ENCODE data around the gene EFCAB8.
A peak's percentile ranks its signal among the peaks of the same experiment; 100 is the strongest.

The EFCAB8 gene, protein sequence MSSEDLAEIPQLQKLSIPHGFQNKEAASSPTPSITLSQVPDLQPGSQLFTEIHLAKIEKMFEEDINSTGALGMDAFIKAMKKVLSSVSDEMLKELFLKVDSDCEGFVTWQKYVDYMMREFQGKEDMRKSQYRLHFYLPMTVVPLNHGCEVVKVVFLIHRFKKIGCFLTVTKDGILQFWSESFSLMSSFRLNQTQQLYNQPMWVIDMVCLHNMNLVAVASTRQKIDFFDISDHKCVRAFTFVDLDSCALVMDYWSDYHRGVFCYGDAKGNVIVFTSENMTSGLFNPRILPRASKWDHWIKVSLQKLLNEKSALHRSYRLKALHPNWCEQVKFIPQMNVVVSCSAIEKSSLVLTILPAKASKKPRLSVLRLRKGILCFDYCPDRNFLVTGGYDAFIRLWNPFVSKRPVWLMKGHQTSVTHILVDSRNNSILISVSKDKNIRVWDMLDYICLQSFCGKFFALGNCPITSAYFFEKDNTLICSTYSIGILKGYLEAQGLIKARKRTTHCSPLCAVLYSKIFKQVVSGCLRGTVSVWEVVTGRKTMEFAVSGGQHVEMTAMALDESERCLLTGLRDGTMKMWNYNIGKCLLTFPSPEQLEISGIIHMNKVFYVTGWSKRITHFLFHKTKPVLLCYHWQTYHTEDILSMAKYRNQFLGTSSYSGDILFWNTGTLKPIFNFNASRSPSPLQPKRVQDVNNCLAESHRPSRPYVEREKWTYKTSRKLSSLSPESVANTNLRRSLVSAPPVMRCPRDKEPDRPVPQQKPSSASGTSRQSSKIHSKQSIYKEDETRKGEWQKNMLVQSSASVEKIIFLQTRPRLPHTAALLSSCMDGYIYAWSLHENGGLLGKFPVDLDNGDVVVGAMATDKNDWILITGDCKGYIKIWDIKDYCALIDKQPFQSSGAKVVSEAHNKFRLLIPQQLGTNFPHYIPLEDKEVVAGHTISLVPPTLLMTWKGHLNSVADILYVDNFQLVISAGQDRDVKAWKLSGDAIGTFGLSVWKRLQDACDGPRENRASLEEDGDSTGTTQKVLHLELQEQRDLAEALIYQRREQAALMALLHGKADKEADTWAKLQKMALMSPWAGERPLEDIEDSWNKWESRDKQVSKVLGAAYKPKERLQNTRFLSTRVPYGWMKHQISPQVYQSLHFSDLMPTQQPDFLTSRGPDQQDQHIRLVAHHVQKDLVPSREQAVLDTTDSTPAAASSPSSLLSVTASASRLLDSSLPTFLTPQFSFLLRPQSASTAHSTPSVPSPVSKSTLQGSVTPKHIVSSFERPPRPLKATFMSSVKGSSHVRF

DNA sequence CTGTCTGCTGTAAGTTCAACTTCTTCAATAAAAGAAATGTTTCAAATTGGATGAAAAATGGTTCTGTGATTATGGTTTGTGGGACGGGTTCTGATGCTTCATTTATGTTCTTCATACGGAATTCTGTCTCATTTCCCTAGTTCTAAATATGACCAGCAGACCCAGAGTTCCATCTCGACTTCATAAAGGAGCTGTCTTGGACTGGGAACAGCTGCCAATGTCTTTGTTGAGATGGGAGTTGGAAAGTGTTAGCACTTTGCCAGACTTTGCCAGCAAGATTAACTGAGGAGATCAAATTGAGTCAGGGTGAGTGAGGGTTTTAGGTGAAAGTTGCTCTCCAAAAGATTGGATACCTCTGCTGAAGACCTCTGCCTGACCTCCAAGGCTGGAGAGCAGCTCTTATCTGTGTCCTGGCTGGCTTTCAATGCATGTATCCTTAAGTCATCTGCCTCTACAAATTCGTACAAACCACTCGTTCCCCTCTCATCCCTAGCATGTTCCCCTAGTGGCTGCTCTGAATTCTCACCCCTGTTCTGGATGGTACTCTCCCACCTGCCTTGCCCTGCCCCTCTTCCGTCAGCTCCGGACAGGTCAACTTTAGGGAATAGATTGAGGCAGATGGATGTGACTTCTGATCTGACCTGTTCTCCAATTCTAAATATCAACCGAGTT is at the start of gene EFCAB8:
Gene EFCAB8, plus strand, starts transcription at position 223 of the 672 bp plus-strand sequence. CDS start 4,870 bp downstream, outside the sequence.
- DNase-seq (ENCODE audit: low read depth in 2 of 2) = no peak

DNA sequence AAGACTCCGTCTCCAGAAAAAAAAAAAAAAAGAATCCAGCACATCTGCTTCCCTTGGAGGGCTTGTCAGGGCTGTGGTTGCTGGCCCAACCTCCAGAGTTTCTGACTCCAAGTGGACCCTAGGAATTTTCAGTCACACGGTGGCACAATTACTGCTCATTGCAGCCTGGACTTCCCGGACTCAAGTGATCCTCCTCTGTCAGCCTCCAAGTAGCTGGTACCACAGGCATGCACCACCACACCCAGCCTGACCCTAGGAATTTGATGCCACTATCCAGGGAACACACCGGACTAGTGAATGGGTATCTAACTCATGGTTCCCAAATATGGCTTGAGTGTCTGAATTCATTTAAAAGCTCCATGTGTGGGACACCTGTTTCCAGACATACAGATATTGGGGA is 48.8 kb upstream of the EFCAB8 start:
- DNase-seq (ENCODE audit: low read depth in 2 of 2) = no peak

DNA sequence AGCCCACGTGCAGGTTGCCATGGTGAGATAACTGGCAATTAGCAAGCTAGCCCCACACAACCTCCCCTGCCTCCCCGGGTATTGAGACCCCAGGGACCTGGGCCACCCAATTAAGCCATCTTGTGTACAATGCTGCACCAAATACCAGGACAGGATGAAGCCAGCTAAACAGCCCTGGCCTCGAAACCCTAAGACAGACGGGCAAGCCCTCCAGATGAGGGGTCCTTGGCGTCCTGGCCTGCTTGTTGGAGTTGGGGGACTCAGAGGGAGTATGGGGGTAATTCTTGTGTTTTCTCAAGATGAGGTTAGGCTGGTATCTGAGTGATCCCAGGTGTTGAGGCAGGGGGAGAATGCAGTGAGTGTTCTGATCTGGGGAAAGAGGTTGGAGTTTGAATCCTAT is 47.8 kb upstream of the EFCAB8 start:
- no peak for DNase-seq (ENCODE audit: low read depth in 2 of 2)

DNA sequence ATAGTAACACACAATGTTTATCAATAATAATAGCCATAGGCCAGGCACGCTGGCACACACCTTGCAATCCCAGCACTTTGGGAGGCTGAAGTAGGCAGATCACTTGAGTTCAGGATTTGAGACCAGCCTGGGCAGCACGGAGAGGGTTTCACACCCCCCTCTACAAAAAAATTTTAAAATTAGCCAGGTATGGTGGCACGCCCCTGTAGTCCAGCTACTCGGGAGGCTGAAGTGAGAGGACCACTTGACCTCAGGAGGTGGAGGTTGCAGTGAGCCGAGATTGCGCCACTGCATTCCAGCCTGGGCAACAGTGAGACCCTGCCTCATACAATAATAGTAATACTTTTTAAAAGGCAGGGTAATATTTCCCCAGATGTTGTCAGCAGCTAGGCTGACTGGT is 46.8 kb upstream of the EFCAB8 start:
- DNase-seq (ENCODE audit: low read depth in 2 of 2) = no peak

DNA sequence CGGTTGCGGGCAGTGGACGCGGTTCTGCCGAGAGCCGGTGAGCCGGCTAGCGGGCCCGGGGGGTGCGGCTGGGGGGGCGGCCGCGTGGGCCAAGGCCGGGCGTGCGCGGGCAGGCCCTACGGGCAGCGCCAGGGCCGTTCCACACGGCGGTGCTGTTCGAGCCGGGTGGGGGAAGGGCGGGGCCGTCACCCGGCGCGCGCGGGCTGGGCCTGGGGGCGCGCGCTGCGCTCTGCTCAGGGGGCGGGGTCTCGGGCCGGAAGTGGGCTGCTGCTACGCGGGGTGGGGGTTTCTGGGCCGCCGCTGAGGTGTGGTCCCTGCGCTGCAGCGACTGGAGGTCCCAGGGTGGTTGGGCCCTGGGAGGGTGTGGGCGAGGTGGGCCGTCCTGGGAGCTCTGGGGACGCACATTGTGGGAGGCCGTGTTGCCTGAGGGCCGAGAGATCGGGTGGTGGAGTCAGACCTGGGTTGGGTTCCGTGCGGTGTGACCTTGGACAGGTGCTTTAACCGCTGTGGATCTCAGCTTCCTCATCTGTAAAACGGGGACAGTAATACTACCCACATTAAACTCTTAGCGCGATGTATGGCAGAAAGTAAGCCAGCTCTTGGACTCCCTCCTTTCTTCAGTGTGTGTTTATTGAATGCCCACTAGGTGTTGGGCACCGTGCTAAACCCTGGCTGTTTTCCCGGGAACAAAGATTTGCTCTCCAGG is 38.6 kb upstream of the EFCAB8 start:
- DNase-seq (ENCODE audit: low read depth in 2 of 2) = peak; percentile 66 to 73

DNA sequence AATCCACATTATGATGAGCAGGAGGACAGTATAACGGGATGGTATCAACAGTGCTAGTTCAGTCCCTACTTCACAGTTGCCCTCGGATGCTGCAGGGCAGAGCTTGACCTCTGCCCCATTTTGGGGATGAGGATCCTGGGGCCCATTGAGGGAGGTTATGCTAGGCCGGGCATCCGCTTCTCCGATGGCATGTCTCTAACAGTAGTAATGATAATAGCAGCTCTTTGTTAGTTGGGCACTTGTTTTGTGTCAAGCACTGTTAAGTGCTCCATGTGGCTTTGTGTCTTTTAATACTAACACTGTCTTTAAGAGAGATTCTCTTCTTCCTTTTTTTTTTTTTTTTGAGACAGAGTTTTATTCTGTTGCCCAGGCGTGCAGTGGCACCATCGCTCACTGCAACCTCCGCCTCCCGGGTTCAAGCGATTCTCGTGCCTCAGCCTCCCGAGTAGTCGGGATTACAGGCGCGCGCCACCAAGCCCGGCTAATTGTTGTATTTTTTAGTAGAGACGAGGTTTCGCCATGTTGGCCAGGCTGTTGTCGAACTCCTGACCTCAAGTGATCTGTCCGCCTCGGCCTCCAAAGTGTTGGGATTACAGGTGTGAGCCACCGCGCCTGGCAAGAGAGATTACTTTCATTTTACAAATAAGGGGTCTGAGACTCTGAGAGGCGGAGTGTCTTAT is 37.9 kb upstream of the EFCAB8 start:
- no peak for DNase-seq (ENCODE audit: low read depth in 2 of 2)

DNA sequence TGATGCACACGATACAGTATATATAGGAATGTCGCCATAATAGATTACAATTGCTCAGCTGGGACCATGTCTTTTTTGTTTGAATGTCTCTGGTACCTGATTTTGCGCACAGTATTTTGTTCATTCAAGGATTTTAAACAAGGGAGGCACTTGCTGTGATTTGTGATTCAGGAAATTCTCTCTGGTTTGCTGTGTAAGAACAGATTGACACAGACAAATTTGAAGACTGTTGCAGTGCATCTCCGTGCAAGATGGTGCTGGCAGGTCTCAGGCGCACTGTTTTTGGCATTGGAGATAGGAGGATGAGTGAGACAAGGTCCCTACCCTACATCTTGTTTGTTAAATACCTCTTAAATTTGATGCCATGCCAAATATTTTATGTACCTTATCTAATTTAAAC is 36.5 kb upstream of the EFCAB8 start:
- DNase-seq (ENCODE audit: low read depth in 2 of 2) = no peak

DNA sequence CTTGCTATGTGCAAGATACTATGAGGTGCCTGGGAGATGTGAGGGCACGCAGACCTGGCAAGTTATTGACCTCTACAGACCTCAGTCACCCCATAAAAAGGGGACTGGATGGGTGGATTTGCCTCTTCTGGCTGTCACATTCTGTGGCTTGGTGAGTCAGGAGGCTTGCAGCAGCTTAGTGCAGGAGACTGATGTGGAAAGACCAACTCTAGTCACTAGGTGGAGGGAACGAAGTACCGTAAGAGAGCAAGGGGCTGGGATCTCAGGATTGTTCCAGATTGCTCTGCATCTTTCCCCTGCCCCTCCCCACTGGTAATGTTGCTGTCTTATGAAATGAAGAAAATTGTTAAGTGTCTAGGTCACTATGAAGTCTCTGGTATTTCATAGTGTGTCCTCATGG is 35.6 kb upstream of the EFCAB8 start:
- no peak for DNase-seq (ENCODE audit: low read depth in 2 of 2)

DNA sequence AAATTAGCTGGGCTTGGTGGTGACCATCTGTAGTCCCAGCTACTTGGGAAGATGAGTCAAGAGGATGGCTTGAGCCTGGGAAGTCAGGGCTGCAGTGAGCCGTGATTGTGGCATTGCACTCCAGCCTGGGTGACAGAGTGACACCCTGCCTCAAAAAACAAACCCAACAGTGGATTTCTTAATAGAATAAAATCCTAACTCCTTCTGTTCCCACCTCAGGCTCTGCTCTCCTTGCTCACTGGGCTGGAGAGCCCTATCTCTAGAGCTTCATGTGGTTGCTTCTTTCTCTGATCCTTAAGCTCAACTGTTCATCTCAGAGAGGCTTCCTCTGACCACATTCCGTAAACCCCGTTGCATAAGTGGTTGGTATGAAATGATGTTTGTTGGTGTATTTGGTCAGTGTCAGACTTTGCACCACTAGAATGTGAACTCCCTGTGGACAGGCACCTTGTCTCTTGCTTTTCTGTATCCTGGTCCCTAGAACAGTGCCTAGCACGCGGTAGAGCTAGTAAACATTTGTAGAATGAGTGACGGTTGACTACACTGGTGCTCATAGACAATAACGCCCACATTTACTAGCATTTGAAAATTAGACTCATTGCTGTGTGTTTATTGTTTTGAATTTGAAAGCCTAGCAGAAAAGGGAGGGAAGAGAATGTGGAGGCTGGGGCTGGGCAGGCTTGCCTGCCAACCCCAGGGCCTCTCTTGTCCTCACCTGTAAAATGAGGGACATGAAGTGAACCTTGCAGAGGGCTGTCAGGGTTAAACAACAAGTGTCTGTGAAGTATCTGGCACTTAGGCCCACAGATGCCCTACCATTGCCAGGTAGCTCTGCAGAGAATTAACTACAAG is 34.8 kb upstream of the EFCAB8 start:
- no peak for DNase-seq (ENCODE audit: low read depth in 2 of 2)

DNA sequence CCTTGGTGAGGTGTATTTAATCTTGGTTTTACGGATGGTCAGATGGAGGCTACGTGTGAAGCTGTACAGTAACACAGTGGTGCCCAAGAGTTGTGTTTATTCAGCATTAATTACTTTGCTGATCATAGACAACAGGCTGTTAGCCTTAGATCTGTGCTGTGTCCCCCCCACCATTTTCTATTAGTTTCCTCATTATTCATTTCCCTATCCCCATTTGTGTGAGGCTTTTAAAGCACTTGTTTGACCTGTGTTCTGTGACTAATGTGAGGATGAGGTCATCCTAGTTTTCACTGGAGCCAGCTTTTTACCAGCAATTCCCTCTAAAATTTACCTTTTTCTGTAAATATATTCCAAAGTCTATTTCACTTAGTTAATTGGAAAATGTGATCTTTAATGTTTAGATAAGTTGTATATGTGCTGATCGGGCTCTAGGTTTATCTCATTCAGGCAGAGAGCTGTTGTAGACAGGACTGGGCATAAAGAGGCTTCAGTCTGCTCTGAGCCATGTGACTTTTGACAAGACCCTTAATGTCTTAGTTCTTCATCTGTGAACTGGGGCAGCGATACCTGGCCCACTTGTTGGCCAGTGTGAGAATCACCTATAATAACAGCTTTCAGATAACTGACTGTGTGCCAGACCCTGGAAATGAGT is 30.6 kb upstream of the EFCAB8 start:
- DNase-seq (ENCODE audit: low read depth in 2 of 2) = no peak

DNA sequence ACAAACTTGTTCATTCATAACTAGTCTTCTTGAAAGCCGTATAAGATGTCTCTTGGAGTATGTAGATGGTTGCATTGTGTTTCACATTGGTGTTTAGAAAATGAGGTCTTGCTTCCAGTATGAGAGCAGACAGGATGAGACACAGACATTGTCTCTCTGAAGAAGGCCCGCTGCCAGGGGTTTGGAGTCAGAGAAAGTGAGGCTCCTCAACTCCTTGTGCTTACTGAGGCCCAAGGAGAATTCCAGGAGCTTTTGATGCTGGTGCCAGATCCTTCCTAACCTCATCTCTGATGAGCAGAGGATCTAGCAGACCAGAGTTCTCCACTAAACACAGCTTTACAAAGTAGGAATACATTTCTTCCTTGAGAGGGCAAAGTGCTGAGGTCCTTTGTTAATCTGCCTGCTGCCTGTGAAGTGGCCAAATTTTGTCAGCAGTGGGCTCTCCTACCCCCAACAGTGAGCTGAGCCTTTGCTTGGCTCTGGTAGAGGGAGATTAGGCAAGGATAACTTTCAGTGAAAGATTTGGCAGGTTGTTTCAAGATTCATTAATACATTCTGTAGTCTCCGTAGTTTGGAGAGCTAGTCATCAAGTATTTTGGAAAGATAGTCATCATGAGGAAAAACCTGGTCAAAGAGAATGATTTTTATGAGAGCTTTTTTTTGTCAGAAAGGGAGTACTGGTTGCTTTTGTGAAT is 29.3 kb upstream of the EFCAB8 start:
- DNase-seq (ENCODE audit: low read depth in 2 of 2) = no peak

DNA sequence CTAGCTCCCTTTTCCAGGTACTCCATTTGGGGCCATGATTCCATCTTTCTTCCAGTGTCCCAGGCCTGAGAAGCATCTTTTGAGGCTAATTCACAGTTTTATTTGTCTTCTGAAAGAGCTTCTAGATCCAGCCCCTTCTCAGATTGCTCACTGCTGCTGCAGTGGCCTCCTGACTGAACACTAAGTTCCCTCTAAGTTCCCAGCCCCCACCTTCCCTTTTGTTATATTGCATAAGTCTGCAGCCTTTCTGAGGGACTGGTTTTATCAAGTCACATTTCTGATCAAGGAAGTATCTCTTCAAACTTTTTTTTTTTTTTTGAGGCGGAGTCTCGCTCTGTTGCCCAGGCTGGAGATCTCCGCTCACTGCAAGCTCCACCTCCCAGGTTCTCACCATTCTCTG is 28.3 kb upstream of the EFCAB8 start:
- no peak for DNase-seq (ENCODE audit: low read depth in 2 of 2)

DNA sequence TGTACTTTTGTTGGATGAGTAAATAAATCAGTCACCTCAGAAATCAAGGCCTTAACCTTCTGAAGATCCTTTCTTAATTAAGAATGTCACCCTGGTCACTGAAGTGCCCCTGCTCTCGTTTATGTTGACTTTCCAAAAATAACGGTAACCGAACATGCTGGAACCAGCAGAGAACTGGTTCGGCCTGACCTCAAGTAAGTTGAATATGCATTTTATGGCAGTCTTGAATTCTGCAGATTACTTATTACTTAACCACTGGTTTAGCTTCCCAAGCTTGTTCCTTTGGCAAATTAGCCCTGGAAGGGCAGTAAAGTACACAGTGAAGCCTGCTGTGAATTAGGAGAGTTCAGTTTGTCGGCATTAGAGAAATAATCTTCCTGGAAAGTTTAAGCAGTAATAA is 26.7 kb upstream of the EFCAB8 start:
- DNase-seq (ENCODE audit: low read depth in 2 of 2) = no peak

DNA sequence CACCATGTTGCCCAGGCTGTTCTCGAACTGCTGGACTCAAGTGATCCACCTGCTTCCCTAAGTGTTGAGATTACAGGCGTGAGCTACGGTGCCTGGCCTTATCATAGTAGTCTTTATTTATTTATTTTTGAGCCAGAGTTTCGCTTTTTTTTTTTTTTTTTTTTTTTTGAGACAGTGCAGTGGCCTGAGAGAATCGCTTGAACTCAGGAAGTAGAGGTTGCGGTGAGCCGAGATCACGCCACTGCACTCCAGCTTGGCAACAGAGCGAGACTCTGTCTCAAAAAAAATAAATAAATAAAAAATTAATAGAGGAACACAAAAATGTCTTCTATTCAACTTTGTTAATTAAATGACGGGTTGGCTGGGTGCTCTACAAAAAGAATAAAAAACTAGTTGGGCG is 26.1 kb upstream of the EFCAB8 start:
- DNase-seq (ENCODE audit: low read depth in 2 of 2) = no peak

DNA sequence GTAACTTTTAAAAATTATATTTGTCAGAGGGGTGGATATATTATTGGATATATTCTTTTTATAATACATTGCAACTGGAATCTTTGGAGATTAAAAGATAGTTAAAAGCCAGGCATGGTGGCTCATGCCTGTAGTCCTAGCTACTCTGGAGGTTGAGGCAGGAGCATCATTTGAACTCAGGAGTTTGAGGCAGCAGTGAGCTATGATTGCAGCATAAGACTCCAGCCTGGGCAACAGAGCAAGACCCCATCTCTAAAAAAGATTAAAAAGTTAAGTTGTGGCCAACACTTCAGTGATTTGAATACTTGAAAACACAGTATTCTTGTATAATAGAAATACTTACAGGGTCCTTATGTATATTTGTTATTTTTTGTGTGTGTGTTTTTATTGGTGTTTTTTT is 23.8 kb upstream of the EFCAB8 start:
- no peak for DNase-seq (ENCODE audit: low read depth in 2 of 2)

DNA sequence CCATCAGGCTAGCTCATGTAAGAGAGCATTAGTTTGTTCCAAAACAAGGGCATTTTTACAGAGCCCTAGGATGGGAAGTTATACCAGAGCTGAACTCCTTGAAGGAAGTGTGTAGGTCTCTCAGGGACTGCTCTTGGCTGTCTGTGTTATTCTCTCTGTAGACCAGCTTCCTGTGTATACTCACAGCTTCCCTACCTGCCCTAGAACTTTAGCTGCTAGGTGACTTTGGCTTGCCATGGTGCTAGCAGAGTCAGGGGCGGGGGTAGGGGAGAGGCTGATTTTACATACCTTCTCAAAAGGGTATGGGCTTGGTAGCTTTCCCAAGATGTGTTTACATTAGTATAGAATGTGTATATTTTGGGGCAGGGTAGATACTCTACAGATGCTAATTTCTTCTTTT is 21.6 kb upstream of the EFCAB8 start:
- DNase-seq (ENCODE audit: low read depth in 2 of 2) = no peak

DNA sequence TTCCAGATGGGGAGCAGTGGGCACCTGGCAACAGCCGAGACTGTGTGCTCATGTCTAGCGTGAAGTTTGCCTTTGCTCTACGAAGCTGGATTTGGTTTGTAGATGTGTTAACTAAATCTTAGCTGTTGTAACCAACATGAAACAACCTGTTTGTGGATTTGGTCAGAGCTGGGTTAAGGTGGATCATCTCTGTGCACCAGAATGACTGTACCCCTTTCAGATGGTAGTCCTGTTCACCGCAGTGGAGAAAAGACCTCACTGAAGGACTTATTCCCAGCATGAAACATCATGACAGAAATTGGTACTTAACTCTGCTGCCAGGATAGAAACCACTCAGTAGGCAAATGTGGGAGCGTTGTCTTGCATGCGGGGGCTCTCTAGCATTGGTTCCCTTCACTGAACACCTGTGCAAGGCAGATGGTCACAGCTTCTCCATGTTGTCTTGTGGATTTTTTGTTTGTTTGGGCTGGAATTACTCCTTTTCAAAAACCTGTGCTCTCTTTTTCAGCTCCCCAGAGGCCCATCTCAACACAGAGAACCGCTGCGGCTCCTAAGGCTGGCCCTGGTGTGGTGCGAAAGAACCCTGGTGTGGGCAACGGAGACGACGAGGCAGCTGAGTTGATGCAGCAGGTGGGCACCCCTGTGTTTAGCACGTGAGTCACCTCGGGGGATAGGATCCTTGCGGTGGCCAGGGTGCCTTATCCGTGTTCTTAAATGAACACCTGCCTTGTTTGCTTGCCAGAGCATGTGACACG is 19.3 kb upstream of the EFCAB8 start:
- DNase-seq (ENCODE audit: low read depth in 2 of 2) = no peak

DNA sequence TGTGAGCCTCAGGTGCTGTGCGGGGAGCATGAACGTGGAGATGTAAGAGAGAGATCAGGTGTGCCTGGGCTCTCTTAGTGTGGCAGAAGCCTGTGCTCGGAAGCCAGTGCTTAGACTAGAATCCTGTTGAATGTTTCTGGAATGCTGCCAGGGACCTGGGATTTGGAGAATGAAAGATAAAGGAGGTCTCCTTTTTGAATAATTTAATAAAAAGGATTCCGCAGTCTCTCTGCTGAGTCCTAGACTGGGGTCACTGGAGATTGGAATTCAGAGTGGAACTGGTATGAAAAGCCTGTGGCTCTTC is 18.8 kb upstream of the EFCAB8 start:
- no peak for DNase-seq (ENCODE audit: low read depth in 2 of 2)

All from stimulated activated CD4-positive, alpha-beta T cell treated with anti-CD3 and anti-CD28 coated beads, Interleukin-15, amount 100 ng/mL, for 48 hours (primary cell).